Measurements from ENCODE around the gene PM20D1. TPM values are rescaled to one million over a fixed set of nuclear protein-coding genes. Genes with fewer than 3 reads are reported as not detected.

The PM20D1 gene
- total and polyA plus RNA-seq, 10 donors = 0.28 to 2.9 (median 1.4) TPM; not detected in 1

DNA sequence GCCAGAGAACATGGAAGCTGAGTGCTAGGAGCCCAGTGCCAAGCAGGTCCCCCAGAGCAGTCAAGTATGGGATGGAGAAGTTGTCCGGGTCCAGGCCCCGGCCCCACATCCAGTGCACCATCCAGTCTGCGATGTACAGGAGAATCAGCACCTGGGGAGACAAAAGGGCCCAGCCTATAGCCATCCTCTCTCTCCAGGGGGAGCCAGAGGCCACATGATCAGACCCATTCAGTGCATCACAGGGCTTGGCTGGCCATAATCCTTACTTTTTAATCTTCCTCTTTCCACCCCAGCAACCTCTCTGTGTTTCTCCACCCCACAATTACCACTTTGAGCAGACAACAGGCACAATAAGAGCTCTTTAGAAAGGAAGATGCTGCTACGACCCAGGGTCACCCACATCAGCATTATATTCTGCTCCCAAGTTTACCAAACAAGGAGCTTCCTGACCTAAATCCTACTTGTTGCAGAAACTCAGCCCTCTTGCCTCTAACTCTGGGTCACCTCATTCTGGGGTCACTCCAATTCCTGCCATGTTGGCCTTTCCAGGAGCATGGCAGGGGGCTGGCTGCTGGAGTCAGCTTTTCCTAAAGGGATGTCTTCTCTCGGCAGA, 58.3 kb downstream of the PM20D1 start:
- TF ChIP-seq, protein P1, sequence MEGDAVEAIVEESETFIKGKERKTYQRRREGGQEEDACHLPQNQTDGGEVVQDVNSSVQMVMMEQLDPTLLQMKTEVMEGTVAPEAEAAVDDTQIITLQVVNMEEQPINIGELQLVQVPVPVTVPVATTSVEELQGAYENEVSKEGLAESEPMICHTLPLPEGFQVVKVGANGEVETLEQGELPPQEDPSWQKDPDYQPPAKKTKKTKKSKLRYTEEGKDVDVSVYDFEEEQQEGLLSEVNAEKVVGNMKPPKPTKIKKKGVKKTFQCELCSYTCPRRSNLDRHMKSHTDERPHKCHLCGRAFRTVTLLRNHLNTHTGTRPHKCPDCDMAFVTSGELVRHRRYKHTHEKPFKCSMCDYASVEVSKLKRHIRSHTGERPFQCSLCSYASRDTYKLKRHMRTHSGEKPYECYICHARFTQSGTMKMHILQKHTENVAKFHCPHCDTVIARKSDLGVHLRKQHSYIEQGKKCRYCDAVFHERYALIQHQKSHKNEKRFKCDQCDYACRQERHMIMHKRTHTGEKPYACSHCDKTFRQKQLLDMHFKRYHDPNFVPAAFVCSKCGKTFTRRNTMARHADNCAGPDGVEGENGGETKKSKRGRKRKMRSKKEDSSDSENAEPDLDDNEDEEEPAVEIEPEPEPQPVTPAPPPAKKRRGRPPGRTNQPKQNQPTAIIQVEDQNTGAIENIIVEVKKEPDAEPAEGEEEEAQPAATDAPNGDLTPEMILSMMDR (IDR thresholded peaks at IDR 0.05 in 8 of 11, conservative IDR thresholded peaks at IDR 0.05 in 3 of 11) = peak; percentile 57 to 84 (median 77)
- TF ChIP-seq POLR2AphosphoS5 (IDR thresholded peaks at IDR 0.05) = peak in 1 of 3 donors; percentile 18
- no peak for TF ChIP-seq POLR2A (IDR thresholded peaks at IDR 0.05)
- no peak overlapping the region for H3K4me3 ChIP-seq
- peaks cover 0 to 16% (median 0%) of the 10 kb centered on the region in 6 donors for H3K4me1 ChIP-seq
- 63 to 72% (median 70%) methylated on average over 5 of the region's 5 CpGs for WGBS, 5 donors
- H3K27ac ChIP-seq = no peak overlapping the region
- H3K36me3 ChIP-seq = peaks cover 0 to 77% (median 49%) of the 10 kb centered on the region in 6 donors
- peak; percentile 82 for DNase-seq
- intact Hi-C loops (cut with DNase I; ENCODE audit: low total_unique reads) = loop anchor here (2.0 to 10.0 kb wide), 3 partner anchors 123 to 313 kb away; no protein-coding TSS in a partner anchor
- no peaks in the 10 kb centered on the region for H3K9me3 ChIP-seq
- H3K27me3 ChIP-seq (replicated peaks in 1 of 7) = no peaks in the 10 kb centered on the region

DNA sequence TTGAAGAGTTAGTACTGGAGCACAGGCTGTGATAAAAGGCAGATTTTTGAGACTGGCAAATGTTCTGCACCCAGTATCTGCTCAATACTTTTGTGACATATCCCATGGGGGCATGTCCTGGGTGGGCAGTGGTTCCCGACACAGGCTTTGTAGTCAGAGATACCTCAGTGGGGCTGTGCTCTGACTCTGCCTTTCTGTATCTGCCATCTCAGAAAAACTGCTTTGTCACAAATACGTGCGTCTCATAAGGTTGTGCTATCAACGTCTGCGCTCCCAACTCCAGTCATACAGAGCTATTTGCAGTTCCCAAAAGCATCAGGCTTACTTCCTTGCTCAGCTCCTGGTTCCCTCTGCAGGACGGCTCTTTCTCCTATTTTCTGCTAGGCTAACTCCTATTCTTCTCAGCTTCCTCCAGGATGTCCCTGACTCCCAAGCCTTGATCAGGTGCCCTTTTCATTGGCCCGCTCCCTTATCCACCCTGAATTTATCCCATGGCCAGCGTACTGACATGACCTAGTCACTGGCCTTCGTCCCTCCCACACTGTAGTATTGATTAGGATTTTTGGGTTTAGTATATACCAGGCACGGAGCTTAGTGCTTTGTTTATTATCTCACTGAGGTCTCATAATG, 62.5 kb downstream of the PM20D1 start:
- Histone ChIP-seq H3K9me3 (no peaks in the 10 kb centered on the region), H3K4me3 (no peak overlapping the region), H3K36me3 (peaks cover 0 to 34% (median 18%) of the 10 kb centered on the region in 6 donors), H3K27me3 (replicated peaks in 1 of 7) (no peaks in the 10 kb centered on the region), H3K4me1 (no peaks in the 10 kb centered on the region), H3K27ac (no peak overlapping the region)
- DNase-seq = no peak
- WGBS, 5 donors = 73 to 85% (median 82%) methylated on average over 10 of the region's 10 CpGs
- intact Hi-C loops (cut with DNase I; ENCODE audit: low total_unique reads) = no loop called here
- TF ChIP-seq, protein P1 (IDR thresholded peaks at IDR 0.05 in 8 of 11, conservative IDR thresholded peaks at IDR 0.05 in 3 of 11) = no peak
- no peak for TF ChIP-seq POLR2A (IDR thresholded peaks at IDR 0.05)
- TF ChIP-seq POLR2AphosphoS5 (IDR thresholded peaks at IDR 0.05) = no peak

DNA sequence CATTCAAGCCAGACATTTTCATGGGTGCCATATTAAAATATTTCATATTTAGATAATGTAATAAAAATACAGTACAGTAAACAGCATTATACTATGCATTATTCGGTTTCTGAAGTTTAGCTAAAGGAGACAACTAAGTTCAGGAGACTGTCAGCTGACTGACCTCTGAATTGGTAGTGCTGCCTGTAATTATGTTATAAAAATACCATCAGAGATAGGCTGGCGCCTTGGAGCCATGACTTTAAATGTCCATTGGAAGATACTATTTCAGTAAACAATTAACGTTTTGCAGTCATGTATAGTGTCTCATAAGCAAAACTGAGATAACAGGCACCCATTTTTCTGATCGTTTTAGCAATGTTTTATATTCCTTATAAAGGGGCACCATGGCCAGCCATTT, 63.3 kb downstream of the PM20D1 start:
- Histone ChIP-seq H3K27me3 (replicated peaks in 1 of 7) (no peaks in the 10 kb centered on the region), H3K4me3 (no peak overlapping the region), H3K4me1 (no peaks in the 10 kb centered on the region), H3K36me3 (peaks cover 0 to 26% (median 17%) of the 10 kb centered on the region in 6 donors), H3K9me3 (no peaks in the 10 kb centered on the region), H3K27ac (no peak overlapping the region)
- intact Hi-C loops (cut with DNase I; ENCODE audit: low total_unique reads) = no loop called here
- WGBS, 5 donors = 67 to 72% (median 69%) methylated on average over 4 of the region's 4 CpGs
- DNase-seq = no peak
- TF ChIP-seq POLR2A (IDR thresholded peaks at IDR 0.05) (no peak), POLR2AphosphoS5 (IDR thresholded peaks at IDR 0.05) (no peak)
- TF ChIP-seq, protein P1 (IDR thresholded peaks at IDR 0.05 in 8 of 11, conservative IDR thresholded peaks at IDR 0.05 in 3 of 11) = no peak

DNA sequence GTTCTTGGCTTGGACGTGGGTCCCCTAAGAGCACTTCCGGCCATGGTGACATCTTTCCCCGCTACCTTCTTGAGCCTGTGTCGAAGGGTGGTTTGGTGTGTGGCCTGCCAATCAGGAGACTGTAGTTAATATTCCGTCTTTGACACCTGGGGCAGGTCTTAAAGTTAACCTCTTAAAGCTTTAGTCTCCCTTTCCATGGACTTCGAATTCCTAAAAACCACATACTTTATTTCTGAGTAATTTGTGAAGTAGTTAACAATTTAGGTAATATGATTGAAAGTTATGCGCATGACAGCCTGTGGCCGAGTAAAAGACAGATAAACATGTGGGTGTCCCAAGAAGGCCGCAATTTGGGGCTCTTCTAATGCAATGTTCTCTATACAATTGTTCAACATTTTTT, 64.5 kb downstream of the PM20D1 start:
- DNase-seq = no peak
- WGBS, 5 donors = 90 to 95% (median 91%) methylated on average over 9 of the region's 9 CpGs
- TF ChIP-seq POLR2AphosphoS5 (IDR thresholded peaks at IDR 0.05) (no peak), POLR2A (IDR thresholded peaks at IDR 0.05) (no peak)
- TF ChIP-seq, protein P1 (IDR thresholded peaks at IDR 0.05 in 8 of 11, conservative IDR thresholded peaks at IDR 0.05 in 3 of 11) = no peak
- H3K9me3 ChIP-seq = no peaks in the 10 kb centered on the region
- H3K27ac ChIP-seq = no peak overlapping the region
- intact Hi-C loops (cut with DNase I; ENCODE audit: low total_unique reads) = no loop called here
- H3K36me3 ChIP-seq = peaks cover 0 to 15% (median 6%) of the 10 kb centered on the region in 6 donors
- no peak overlapping the region for H3K4me3 ChIP-seq
- no peaks in the 10 kb centered on the region for H3K27me3 ChIP-seq (replicated peaks in 1 of 7)
- no peaks in the 10 kb centered on the region for H3K4me1 ChIP-seq

Data from spleen (tissue), 11 donors.